A549 (cell line): Measurements from ENCODE around the gene MERTK. TPM values are rescaled to one million over a fixed set of nuclear protein-coding genes. Genes with fewer than 3 reads are reported as not detected.
A peak's percentile ranks its signal among the peaks of the same experiment; 100 is the strongest.

Source experiments
- ATAC-seq, 2 experiments: fragments of 200-7000 bp in 1 of 2; fragments of >200 bp in 1 of 2; cut with Nextera tagmentation in 1 of 2; cut with Tn5 transposase in 1 of 2; 3 replicates each; pipeline versions ENCODE4 v1.8.0 to v1.9.1; 2018 to 2020; ENCODE audit warnings: mild to moderate bottlenecking in 1 of 2, moderate library complexity in 1 of 2
- CTCF ChIA-PET: fragments of 300-600 bp; sonication (Branson Sonifier 250); formaldehyde crosslinking; extraction: SDS; loops from one replicate; lab custom pipeline; 2021; ENCODE audit warnings: antibody characterized with exemption, inconsistent platforms; lab: Yijun Ruan, JAX
- POLR2A ChIA-PET: fragments of 350-600 bp; formaldehyde crosslinking; extraction: SDS; loops from one replicate; lab custom pipeline; 2021; ENCODE audit warnings: antibody characterized with exemption, inconsistent platforms; lab: Yijun Ruan, JAX
- DNase-seq, 2 experiments: peaks; one replicate each; pipeline versions ENCODE4 v3.0.0 to v3.0.0-alpha.2; 2011 to 2016; ENCODE audit warnings: low read depth in 1 of 2, low spot score in 1 of 2
- FAIRE-seq: peaks from 2 replicates; lab custom pipeline; 2011; peaks lifted over from hg19 to GRCh38; lab: Jason Lieb, UNC
- H3K27ac ChIP-seq, 2 experiments: fragments of >200 bp; sonication (Bioruptor Twin); formaldehyde crosslinking; 3 replicates each; pipeline ENCODE4 v1.5.1; 2016 to 2017
- H3K4me1 ChIP-seq: fragments of >200 bp; sonication (Bioruptor Twin); formaldehyde crosslinking; 3 replicates; pipeline ENCODE4 v1.6.1; 2016
- H3K4me2 ChIP-seq: fragments of >200 bp; sonication (Bioruptor Twin); formaldehyde crosslinking; 3 replicates; pipeline ENCODE4 v1.6.1; 2016
- H3K4me3 ChIP-seq: fragments of >200 bp; sonication (Bioruptor Twin); formaldehyde crosslinking; 3 replicates; pipeline ENCODE4 v1.5.1; 2016
- H3K9me3 ChIP-seq: fragments of >200 bp; sonication (Bioruptor Twin); formaldehyde crosslinking; 3 replicates; pipeline ENCODE4 v1.6.1; 2016
- ATOH8 ChIP-seq: fragments of 250-450 bp; sonication (Bioruptor Pico); IDR thresholded peaks from 2 replicates; pipeline ENCODE4 v1.5.0; 2020; ENCODE audit warnings: low read depth, mild to moderate bottlenecking, moderate library complexity
- BCL3 ChIP-seq: fragments of >200 bp; sonication (Bioruptor Twin); formaldehyde crosslinking; IDR thresholded peaks from 3 replicates; pipeline ENCODE4 v1.6.1; 2016
- CHD2 ChIP-seq: fragments of 150-350 bp; IDR thresholded peaks from 2 replicates; pipeline ENCODE4 v1.6.1; 2014; ENCODE audit warnings: low read length; ENCODE audit not compliant: partially characterized antibody
- EP300 ChIP-seq, 2 experiments: fragments of >200 bp; sonication (Bioruptor Twin); formaldehyde crosslinking; IDR thresholded peaks; 2 replicates in 1 of 2; 3 replicates in 1 of 2; pipeline ENCODE4 v1.6.1; 2016 to 2017
- ESRRA ChIP-seq: fragments of 150-350 bp; IDR thresholded peaks from 2 replicates; pipeline ENCODE4 v1.6.1; 2014; ENCODE audit warnings: mild to moderate bottlenecking, low read length, borderline replicate concordance
- HES2 ChIP-seq: fragments of >200 bp; sonication (Bioruptor Twin); formaldehyde crosslinking; IDR thresholded peaks from 2 replicates; pipeline ENCODE4 v1.6.1; 2016
- HEYL ChIP-seq: fragments of 250-450 bp; sonication (Bioruptor Pico); IDR thresholded peaks from 2 replicates; pipeline ENCODE4 v1.8.0; 2021; ENCODE audit warnings: mild to moderate bottlenecking, moderate library complexity
- HOXA7 ChIP-seq: fragments of 250-450 bp; sonication (Bioruptor Pico); IDR thresholded peaks from 2 replicates; pipeline ENCODE4 v1.5.0; 2020; ENCODE audit warnings: mild to moderate bottlenecking, moderate library complexity
- JUN ChIP-seq, 2 experiments: fragments of >200 bp; sonication (Bioruptor Twin); formaldehyde crosslinking; IDR thresholded peaks; 2 replicates in 1 of 2; 3 replicates in 1 of 2; pipeline ENCODE4 v1.6.1; 2016 to 2017
- JUNB ChIP-seq: fragments of >200 bp; sonication (Bioruptor Twin); formaldehyde crosslinking; IDR thresholded peaks from 2 replicates; pipeline ENCODE4 v1.6.1; 2016
- PBX3 ChIP-seq: IDR thresholded peaks from 2 replicates; pipeline ENCODE4 v1.6.1; 2012
- POLR2AphosphoS2 ChIP-seq: conservative IDR thresholded peaks from 2 replicates; pipeline ENCODE4 v1.6.1; 2012; ENCODE audit warnings: low read length, improper control_type of control experiment, inconsistent platforms
- RARB ChIP-seq: fragments of 250-450 bp; sonication (Bioruptor Pico); IDR thresholded peaks from 2 replicates; pipeline ENCODE4 v1.8.0; 2021; ENCODE audit warnings: mild to moderate bottlenecking, moderate library complexity
- REST ChIP-seq: fragments of 200-600 bp; sonication (generic); IDR thresholded peaks from 2 replicates; pipeline ENCODE4 v1.6.1; 2016; ENCODE audit warnings: antibody characterized with exemption, mild to moderate bottlenecking, moderate library complexity
- SMC3 ChIP-seq: fragments of >200 bp; sonication (Bioruptor Twin); formaldehyde crosslinking; IDR thresholded peaks from 3 replicates; pipeline ENCODE4 v1.6.1; 2018; ENCODE audit warnings: inconsistent platforms
- TFCP2L1 ChIP-seq: fragments of 250-450 bp; sonication (Bioruptor Pico); IDR thresholded peaks from 2 replicates; pipeline ENCODE4 v1.5.0; 2021; ENCODE audit warnings: mild to moderate bottlenecking
- ZFP36 ChIP-seq: fragments of 450-650 bp; IDR thresholded peaks from 2 replicates; pipeline ENCODE4 v1.6.1; 2014; ENCODE audit warnings: borderline replicate concordance; ENCODE audit not compliant: partially characterized antibody
- WGBS: methylation state at CpG from one replicate; pipeline ENCODE4 v1.1.6; 2017; ENCODE audit errors: missing lambda C conversion rate; 5-methylcytosine and 5-hydroxymethylcytosine counted together
- polyA plus RNA-seq, 4 experiments: library from polyadenylated mRNA; depleted of rRNA in 3 of 4; stranded (reverse); fragments of >200 nt; fragmentation: RNase III in 1 of 4; extraction: RNeasy Plus Mini Kit Qiagen cat#74134 plus additional on column Dnase treatment in 1 of 4; gene quantifications; 2 replicates in 3 of 4; 3 replicates in 1 of 4; pipeline ENCODE4 v1.2.3, GENCODE V29; 2011 to 2017

MERTK gene
- polyA plus RNA-seq, 2 of the 4 experiments (the other 2 are of a cell fraction), result 1.4 to 4.0 TPM

GRCh38 chr2:111896576-111896975 lies 1.8 kb upstream of the MERTK start:
- TF ChIP-seq ZFP36 (no peak), EP300 (IDR thresholded peaks at IDR 0.05) (no peak), PBX3 (no peak), ATOH8 (no peak), SMC3 (no peak), HES2 (no peak), HEYL (CRISPR knock-in tag) (no peak), JUN (IDR thresholded peaks at IDR 0.05) (no peak), CHD2 (no peak), JUNB (no peak), BCL3 (no peak), HOXA7 (CRISPR knock-in tag) (no peak), ESRRA (no peak), REST (no peak), POLR2AphosphoS2 (no peak)
- TF ChIP-seq, all 56 proteins: peak for 0
- no peak for DNase-seq
- Histone ChIP-seq H3K4me2 (no peak overlapping the region), H3K27ac (no peak overlapping the region), H3K4me3 (no peak overlapping the region), H3K4me1 (peaks cover 4% of the 10 kb centered on the region; the same call in 2 of the 3 replicates), H3K9me3 (no peaks in the 10 kb centered on the region)
- FAIRE-seq, result no peak
- POLR2A ChIA-PET, result no interaction called here
- CTCF ChIA-PET, result interaction anchor here (1.2 to 15.8 kb wide), 4 partner anchors 9 to 152 kb away, joined by 4 to 336 read pairs (median 8); partner anchors contain the start of gene TMEM87B
- WGBS, result 91% methylated on average over 6 of the region's 6 CpGs
- no peak for ATAC-seq

- ChIA-PET POLR2A (interaction anchor here (0.6 kb wide), 3 partner anchors 135 to 643 kb away, joined by 4 to 7 read pairs (median 5); partner anchors contain the start of gene TMEM87B), CTCF (interaction anchor here (0.7 to 15.8 kb wide), 10 partner anchors 9 to 165 kb away, joined by 3 to 336 read pairs (median 3); partner anchors contain the start of gene TMEM87B)
- no peak for TF ChIP-seq TFCP2L1 (CRISPR knock-in tag)
- no peak for TF ChIP-seq HEYL (CRISPR knock-in tag)
- no peak for TF ChIP-seq RARB (CRISPR knock-in tag)
- Histone ChIP-seq H3K4me2 (peak overlapping the region; percentile 84), H3K4me3 (peak overlapping the region; percentile 86), H3K9me3 (no peaks in the 10 kb centered on the region), H3K27ac (peak overlapping the region; percentile 80 to 93), H3K4me1 (peaks cover 4% of the 10 kb centered on the region; the same call in 2 of the 3 replicates)
- DNase-seq, result no peak
- 10% methylated on average over 7 of the region's 7 CpGs for WGBS
- FAIRE-seq, result no peak
- peak; percentile 49 to 51; a peak in 5 of 6 replicates for ATAC-seq
Observed at GRCh38 chr2:111897630-111897923, 830 bp upstream of the MERTK start.
